ENCODE results near the gene WDR72.
"Not testable (repeated sequence)": the region's sequence is repeated elsewhere in the genome, so short reads cannot be mapped to it uniquely, and the experiment has no call there.

WDR72 gene

DNA sequence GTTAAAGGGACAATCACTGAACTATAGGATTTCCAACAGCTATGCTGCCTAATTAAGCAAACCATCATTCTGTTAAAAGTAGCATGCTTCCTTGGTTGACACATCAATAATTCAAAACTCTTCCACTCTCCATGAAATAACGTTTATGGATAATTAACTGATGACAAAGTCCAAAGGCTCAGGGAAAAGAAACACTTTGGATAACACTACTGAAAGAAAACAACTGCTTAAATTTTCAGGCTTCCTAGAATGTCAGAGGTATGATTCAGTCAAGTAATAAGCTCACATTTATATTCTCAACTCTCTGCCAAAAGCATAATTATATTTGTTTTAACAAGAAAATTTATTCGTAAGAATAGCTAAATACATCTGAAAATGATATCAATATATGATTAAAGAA is 49.6 kb downstream of the WDR72 start:
- DNase-seq (ENCODE audit: low read depth, low spot score), result no peak

GRCh38 chr15:53695365-53695764 is 64.1 kb downstream of the WDR72 start:
- no peak for DNase-seq (ENCODE audit: low read depth, low spot score)

GRCh38 chr15:53694476-53694874 is 65.0 kb downstream of the WDR72 start:
- DNase-seq (ENCODE audit: low read depth, low spot score), result no peak

GRCh38 chr15:53693729-53694475 is 65.6 kb downstream of the WDR72 start:
- no peak for DNase-seq (ENCODE audit: low read depth, low spot score)

- not testable (repeated sequence) for DNase-seq (ENCODE audit: low read depth, low spot score)
These were observed 75.3 kb downstream of the WDR72 start for GRCh38 chr15:53684162-53684561.

DNA sequence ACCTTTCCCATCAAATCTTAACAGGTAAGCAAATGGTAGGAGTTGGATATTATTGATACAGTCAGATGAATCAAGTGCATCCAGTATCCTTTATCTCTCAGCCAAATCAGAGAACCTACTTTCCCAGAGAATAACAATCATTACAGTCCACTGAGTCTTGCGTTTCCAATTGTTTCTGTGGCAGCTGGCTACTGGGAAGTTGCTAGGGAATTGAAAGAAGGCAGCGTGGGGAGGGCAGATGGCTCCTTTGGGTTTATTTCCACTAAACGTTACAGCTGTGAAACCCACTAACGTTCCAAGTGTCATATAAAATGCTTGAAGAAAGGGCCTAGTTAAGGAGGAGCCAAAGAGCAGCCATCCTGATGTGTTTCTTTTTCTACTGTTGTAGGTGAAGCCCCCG is 78.4 kb downstream of the WDR72 start:
- no peak for DNase-seq (ENCODE audit: low read depth, low spot score)

- no peak for DNase-seq (ENCODE audit: low read depth, low spot score)
These were observed 83.6 kb downstream of the WDR72 start for GRCh38 chr15:53675832-53676231.

DNA sequence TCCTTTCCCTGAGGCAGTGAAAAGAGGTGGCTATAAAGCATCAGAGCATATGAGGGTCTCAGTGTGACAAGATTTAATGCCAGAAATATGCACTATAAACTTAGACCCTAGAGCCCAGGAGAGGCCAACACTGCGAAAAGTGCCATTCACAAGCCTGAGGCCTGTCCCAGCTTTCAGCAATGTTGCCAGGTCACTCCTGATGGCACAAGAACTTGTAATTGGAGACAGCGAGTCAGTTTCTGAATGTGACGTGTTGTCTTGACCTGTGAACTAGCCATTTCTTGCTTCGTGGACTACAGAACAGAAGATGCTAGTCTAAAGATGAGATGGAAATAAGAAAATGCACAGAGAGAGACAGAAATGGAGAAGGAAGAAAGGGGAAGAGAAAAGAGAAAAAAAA is 87.9 kb downstream of the WDR72 start:
- DNase-seq (ENCODE audit: low read depth, low spot score), result no peak

GRCh38 chr15:53670701-53671100 is 88.8 kb downstream of the WDR72 start:
- DNase-seq (ENCODE audit: low read depth, low spot score), result no peak

DNA sequence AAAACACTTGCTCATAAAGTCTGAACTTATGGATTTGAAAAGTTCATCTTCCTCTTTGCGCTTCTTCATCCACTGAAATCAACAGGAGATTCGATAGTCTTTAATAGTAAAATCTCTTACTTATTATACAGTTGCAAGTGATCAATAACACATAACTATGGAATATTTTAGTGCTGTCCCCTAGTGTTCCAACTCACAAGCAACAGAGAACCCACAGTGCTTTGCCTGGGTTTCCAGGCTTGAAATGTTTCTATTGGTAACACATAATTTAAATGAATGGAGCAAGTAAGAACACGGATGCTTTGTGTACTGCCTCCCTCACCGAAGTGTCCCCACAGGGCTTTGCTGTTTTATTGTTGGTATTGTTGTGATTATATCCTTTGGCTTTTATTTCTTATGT is 93.5 kb downstream of the WDR72 start:
- DNase-seq (ENCODE audit: low read depth, low spot score), result no peak

DNA sequence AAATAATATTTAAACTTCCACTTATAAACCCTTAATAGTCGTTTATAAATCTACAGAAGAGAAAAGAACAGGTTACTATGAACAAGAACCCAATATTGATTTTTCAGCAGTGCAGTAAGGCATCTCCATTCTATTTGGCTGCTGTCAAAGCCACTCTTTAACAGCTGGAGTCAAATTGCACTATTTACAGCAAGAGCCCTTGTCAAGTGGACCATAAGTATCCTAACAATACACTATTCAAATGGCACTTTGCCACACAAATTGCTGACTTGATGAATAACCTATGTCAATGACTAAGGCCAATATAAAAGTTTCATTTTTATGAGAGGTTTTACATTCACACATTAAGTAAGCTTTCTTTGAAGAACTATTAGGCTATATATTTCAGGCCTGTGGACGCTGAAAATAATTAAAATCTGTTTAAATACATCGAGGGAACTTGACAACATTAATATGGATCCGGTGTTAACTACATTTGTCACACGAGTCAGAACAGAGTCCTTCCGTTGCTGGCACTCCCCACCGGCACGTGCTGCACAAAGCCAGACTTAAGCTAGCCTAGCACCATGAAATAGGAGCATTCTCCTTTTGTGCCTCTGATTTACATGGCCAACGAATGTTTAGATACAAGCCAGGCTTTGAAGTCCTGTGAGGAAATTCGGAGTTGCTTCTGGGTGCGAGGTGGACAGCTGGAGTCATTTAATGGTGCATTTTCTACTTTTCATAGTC is 100.5 kb downstream of the WDR72 start:
- DNase-seq (ENCODE audit: low read depth, low spot score), result no peak

DNA sequence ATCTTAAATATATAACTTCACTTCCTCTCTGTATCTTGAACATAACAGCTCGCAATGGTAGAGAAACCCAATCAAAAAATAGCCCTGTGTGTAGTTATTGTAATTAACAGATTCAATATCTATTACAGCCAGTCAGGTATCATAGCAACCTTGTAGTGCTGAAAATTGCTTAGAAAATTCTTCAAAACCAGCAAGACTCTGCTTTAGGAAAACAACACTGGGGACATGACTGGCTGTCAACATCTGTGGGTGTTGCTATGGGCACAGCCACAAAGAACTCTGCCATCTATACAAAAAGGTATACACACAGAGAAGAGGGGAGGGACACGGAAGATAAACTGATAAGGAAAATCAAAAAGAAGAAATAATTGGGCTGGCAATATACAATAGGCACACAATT is 101.2 kb downstream of the WDR72 start:
- DNase-seq (ENCODE audit: low read depth, low spot score), result no peak

DNA sequence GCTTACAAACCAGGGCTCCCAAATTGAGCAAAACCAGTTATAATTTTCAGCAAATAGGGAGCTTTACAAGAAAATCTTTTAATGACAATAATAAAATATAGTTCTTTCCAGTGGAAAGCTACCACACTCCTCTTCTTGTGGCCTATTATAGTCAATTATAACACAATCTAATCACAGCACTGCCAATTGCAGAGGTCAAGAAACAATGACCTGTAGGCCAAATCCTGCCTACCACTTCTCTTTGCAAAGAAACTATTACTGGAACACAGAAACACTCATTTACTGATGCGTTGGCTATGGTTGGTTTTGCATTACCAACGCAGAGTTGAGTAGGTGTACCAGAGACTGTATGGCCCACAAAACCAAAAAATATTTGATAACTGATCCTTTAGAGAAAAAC is 110.5 kb downstream of the WDR72 start:
- no peak for DNase-seq (ENCODE audit: low read depth, low spot score)

- DNase-seq (ENCODE audit: low read depth, low spot score), result no peak
These were observed 114.8 kb downstream of the WDR72 start for GRCh38 chr15:53644660-53645059.

DNA sequence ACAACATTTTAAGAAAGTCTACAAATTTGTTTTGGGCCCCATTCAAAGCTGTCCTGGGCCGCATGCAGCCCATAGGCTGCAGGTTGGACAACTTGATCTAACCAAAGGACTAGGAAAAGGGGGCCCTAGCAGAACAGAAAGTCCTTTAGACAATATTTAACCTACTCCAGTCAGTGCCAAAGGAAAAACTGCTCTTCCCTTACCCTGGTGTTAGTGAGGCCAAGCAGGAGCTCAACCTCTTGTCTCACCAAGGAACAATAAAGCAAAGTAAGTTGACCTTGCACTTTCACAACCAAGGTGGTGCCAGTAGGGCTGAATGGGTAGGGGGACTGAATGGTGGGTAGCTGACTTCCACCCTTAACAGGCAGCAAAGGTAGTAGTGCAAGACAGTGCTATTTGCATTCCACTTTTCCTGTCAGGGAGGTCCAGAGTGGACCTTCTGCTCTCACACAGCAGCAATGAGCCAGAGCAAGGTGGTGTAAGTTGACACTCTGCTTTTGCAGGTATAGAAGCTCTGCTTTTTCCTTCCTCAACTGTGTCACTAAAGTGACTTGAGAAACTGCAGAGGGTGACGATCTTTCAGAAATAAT is 124.9 kb downstream of the WDR72 start:
- DNase-seq (ENCODE audit: low read depth, low spot score), result no peak

DNA sequence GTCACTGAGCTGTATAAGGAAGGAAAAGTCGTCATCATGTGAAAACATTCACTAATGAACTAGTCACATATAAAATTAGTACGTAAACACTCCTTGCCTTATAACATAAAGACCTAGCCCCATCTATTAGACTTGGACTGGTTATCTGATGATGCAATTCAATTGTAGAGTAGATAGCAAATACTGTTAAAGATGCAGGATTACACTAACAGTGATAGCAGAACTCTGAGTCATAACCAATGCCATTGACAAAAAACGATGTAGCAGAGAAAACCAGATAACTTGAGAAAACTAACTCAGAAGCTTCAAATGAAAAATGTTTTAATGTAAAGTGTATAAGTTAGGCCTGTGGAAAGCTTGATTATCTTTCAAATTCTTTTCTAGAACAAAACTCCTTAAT is 132.2 kb downstream of the WDR72 start:
- no peak for DNase-seq (ENCODE audit: low read depth, low spot score)

- no peak for DNase-seq (ENCODE audit: low read depth, low spot score)
These were observed 133.3 kb downstream of the WDR72 start for GRCh38 chr15:53625962-53626845.

DNA sequence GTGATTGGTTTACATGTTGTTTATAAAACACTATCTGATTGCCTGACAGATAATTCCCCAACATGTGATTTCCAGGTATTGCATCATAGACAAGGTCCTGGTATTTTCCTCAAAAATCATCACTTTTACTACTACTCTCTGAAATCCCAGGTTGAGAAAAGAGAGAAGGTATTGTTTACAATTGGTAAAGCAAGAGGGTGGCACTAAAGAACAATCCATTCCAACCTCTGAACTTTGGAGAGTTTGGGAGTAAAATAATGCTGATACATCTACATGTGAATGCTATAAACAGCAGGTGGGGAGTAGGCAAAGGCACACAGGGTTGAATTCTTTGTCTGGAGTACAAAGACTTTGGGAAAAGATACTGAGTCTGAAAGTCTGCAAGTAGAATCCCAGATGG is 134.2 kb downstream of the WDR72 start:
- DNase-seq (ENCODE audit: low read depth, low spot score), result no peak

GRCh38 chr15:53618461-53618860 is 141.0 kb downstream of the WDR72 start:
- DNase-seq (ENCODE audit: low read depth, low spot score), result no peak

- DNase-seq (ENCODE audit: low read depth, low spot score), result no peak
These were observed 148.1 kb downstream of the WDR72 start for GRCh38 chr15:53611145-53611920.

GRCh38 chr15:53591041-53591440 is 168.4 kb downstream of the WDR72 start:
- no peak for DNase-seq (ENCODE audit: low read depth, low spot score)

Data from activated CD4-positive, CD25-positive, alpha-beta regulatory T cell treated with anti-CD3 and anti-CD28 coated beads, Interleukin-2, amount 50 U/mL, for 16 hours (primary cell).